NCI-H510A (cell line): ENCODE data around the gene SIL1.
"Not testable (repeated sequence)": the region's sequence is repeated elsewhere in the genome, so short reads cannot be mapped to it uniquely, and the experiment has no call there.

Experiments used
- DNase-seq: peaks from one replicate; lab custom pipeline; 2025; lab: John Stamatoyannopoulos, UW

SIL1 gene

GRCh38 chr5:138942861-138943260 is 255.3 kb downstream of the SIL1 start:
- DNase-seq: no peak

GRCh38 chr5:138942066-138942465 is 256.1 kb downstream of the SIL1 start:
- DNase-seq: no peak

- DNase-seq: no peak
These were observed 259.6 kb downstream of the SIL1 start for GRCh38 chr5:138938526-138938925.

GRCh38 chr5:138937392-138938387 is 260.5 kb downstream of the SIL1 start:
- no peak for DNase-seq

- no peak for DNase-seq
These were observed 261.2 kb downstream of the SIL1 start for GRCh38 chr5:138936968-138937345.

GRCh38 chr5:138936225-138936967 is 261.8 kb downstream of the SIL1 start:
- DNase-seq: no peak

GRCh38 chr5:138935466-138935865 is 262.7 kb downstream of the SIL1 start:
- no peak for DNase-seq

GRCh38 chr5:138934971-138935370 is 263.2 kb downstream of the SIL1 start:
- no peak for DNase-seq

- DNase-seq: no peak
These were observed 264.5 kb downstream of the SIL1 start for GRCh38 chr5:138933522-138934290.

GRCh38 chr5:138932171-138932810 is 265.9 kb downstream of the SIL1 start:
- no peak for DNase-seq

- DNase-seq: no peak
These were observed 267.6 kb downstream of the SIL1 start for GRCh38 chr5:138930371-138931097.

- no peak for DNase-seq
These were observed 268.6 kb downstream of the SIL1 start for GRCh38 chr5:138929571-138929955.

- DNase-seq: no peak
These were observed 270.2 kb downstream of the SIL1 start for GRCh38 chr5:138927979-138928378.

GRCh38 chr5:138927544-138927943 is 270.6 kb downstream of the SIL1 start:
- DNase-seq: no peak

- no peak for DNase-seq
These were observed 271.3 kb downstream of the SIL1 start for GRCh38 chr5:138926688-138927448.

GRCh38 chr5:138926257-138926656 is 271.9 kb downstream of the SIL1 start:
- no peak for DNase-seq

GRCh38 chr5:138925090-138925635 is 273.0 kb downstream of the SIL1 start:
- no peak for DNase-seq

GRCh38 chr5:138922494-138922893 is 275.7 kb downstream of the SIL1 start:
- no peak for DNase-seq

- not testable (repeated sequence) for DNase-seq
These were observed 276.8 kb downstream of the SIL1 start for GRCh38 chr5:138921362-138921761.

GRCh38 chr5:138920181-138920580 is 278.0 kb downstream of the SIL1 start:
- DNase-seq: no peak
